ENCODE measurements around the gene GRIN2C.

- TF ChIP-seq ZNF488 (tag by site-specific recombination; IDR thresholded peaks at IDR 0.05) (no peak), HOXC10 (CRISPR knock-in tag; IDR thresholded peaks at IDR 0.05) (no peak), CTCF (tag by site-specific recombination; IDR thresholded peaks at IDR 0.05) (no peak), ZNF26 (tag by site-specific recombination; IDR thresholded peaks at IDR 0.05) (no peak), ZNF354C (tag by site-specific recombination; IDR thresholded peaks at IDR 0.05; ENCODE audit: borderline replicate concordance, low read depth) (no peak)
Observed at GRCh38 chr17:74819801-74820436, 39.8 kb downstream of the GRIN2C start.

Measured in HEK293 (cell line).